Stimulated activated CD4-positive, alpha-beta T cell treated with anti-CD3 and anti-CD28 coated beads, Interleukin-15, amount 100 ng/mL, for 1 hour (primary cell): ENCODE data around the gene PSTPIP2.

Source experiments
- DNase-seq, 2 donors: peaks; one replicate each; pipeline ENCODE4 v3.0.0-alpha.2; 2020; ENCODE audit warnings: low read depth in 1 of 2, low spot score in 1 of 2

Gene PSTPIP2

GRCh38 chr18:45938488-45938935, 133.5 kb downstream of the PSTPIP2 start:
- DNase-seq = no peak

- no peak for DNase-seq
These were observed 136.3 kb downstream of the PSTPIP2 start for GRCh38 chr18:45935591-45936335.
